Endometrium (tissue), 2 donors: ENCODE data around the gene OXTR.

Experiments used
- FAIRE-seq: peaks from 2 replicates; lab custom pipeline; 2012; peaks lifted over from hg19 to GRCh38; lab: Jason Lieb, UNC
- donor health status: control.
- donor health status: control.

Gene OXTR

GRCh38 chr3:8769088-8769822, at the start of gene OXTR:
OXTR (minus strand) TSS chr3:8769613; CDS start chr3:8768187, 1,426 bp downstream.
- no peak for FAIRE-seq

- no peak for FAIRE-seq
Observed at GRCh38 chr3:8817486-8817885, 48.1 kb upstream of the OXTR start.

GRCh38 chr3:8816106-8816505, 46.7 kb upstream of the OXTR start:
- FAIRE-seq = no peak

GRCh38 chr3:8813411-8813810, 44.0 kb upstream of the OXTR start:
- FAIRE-seq = no peak

GRCh38 chr3:8810561-8810960, 41.1 kb upstream of the OXTR start:
- no peak for FAIRE-seq

- no peak for FAIRE-seq
Observed at GRCh38 chr3:8805774-8806173, 36.4 kb upstream of the OXTR start.

- FAIRE-seq = no peak
Observed at GRCh38 chr3:8802256-8802655, 32.8 kb upstream of the OXTR start.

- no peak for FAIRE-seq
Observed at GRCh38 chr3:8800016-8800415, 30.6 kb upstream of the OXTR start.

GRCh38 chr3:8794247-8794646, 24.8 kb upstream of the OXTR start:
- FAIRE-seq = no peak

GRCh38 chr3:8793242-8793641, 23.8 kb upstream of the OXTR start:
- FAIRE-seq = no peak

- no peak for FAIRE-seq
Observed at GRCh38 chr3:8790529-8790928, 21.1 kb upstream of the OXTR start.

- FAIRE-seq = no peak
Observed at GRCh38 chr3:8784676-8785435, 15.4 kb upstream of the OXTR start.

- no peak for FAIRE-seq
Observed at GRCh38 chr3:8780279-8780678, 10.9 kb upstream of the OXTR start.

GRCh38 chr3:8778475-8778874, 9.1 kb upstream of the OXTR start:
- FAIRE-seq = no peak

GRCh38 chr3:8777978-8778267, 8.5 kb upstream of the OXTR start:
- FAIRE-seq = no peak

GRCh38 chr3:8777201-8777977, 8.0 kb upstream of the OXTR start:
- no peak for FAIRE-seq

- no peak for FAIRE-seq
Observed at GRCh38 chr3:8776406-8776805, 7.0 kb upstream of the OXTR start.

GRCh38 chr3:8775602-8776001, 6.2 kb upstream of the OXTR start:
- FAIRE-seq = no peak

- FAIRE-seq = no peak
Observed at GRCh38 chr3:8775181-8775580, 5.8 kb upstream of the OXTR start.

- FAIRE-seq = no peak
Observed at GRCh38 chr3:8773941-8774542, 4.6 kb upstream of the OXTR start.

- no peak for FAIRE-seq
Observed at GRCh38 chr3:8768364-8769087, 887 bp downstream of the OXTR start.
